Activated T-helper 1 cell treated with anti-CD3 and anti-CD28 coated beads, Interleukin-12 subunit alpha, Interleukin-12 subunit beta, Interleukin-2, Interleukin-4 antibody, amounts not matched to agents 30 ng/mL and 10 ng/mL and 1 ng/mL, durations not matched to agents 14 hours and 24 hours and 36 hours (primary cell): ENCODE measurements around the gene ARPP19. TPM values are rescaled to one million over a fixed set of nuclear protein-coding genes. Genes with fewer than 3 reads are reported as not detected.

Source experiments
- DNase-seq: peaks from one replicate; pipeline ENCODE4 v3.0.0; 2021; ENCODE audit warnings: low spot score
- H3K27ac Mint-ChIP-seq: one replicate; pipeline ENCODE4 v1.8.0; 2021; ENCODE audit warnings: mild to moderate bottlenecking, mixed read lengths
- H3K27me3 Mint-ChIP-seq: one replicate; pipeline ENCODE4 v1.8.0; 2022; ENCODE audit warnings: mild to moderate bottlenecking, moderate library complexity, mixed read lengths; ENCODE audit not compliant: insufficient read depth
- H3K36me3 Mint-ChIP-seq: one replicate; pipeline ENCODE4 v1.8.0; 2021; ENCODE audit warnings: low read depth, mixed read lengths
- H3K4me1 Mint-ChIP-seq: one replicate; pipeline ENCODE4 v1.8.0; 2021; ENCODE audit warnings: low read depth, mixed read lengths
- H3K4me3 Mint-ChIP-seq: one replicate; pipeline ENCODE4 v1.8.0; 2021; ENCODE audit warnings: mild to moderate bottlenecking, moderate library complexity, mixed read lengths
- H3K9me3 Mint-ChIP-seq: one replicate; pipeline ENCODE4 v1.8.0; 2021; ENCODE audit warnings: mixed read lengths
- intact Hi-C: fragments of 100-400 bp; cut with micrococcal nuclease; formaldehyde crosslinking; loops from one replicate; pipeline ENCODE4 v1.15.1; 2024
- total RNA-seq: library from RNA; stranded (reverse); gene quantifications from 2 replicates; pipeline ENCODE4 v1.2.3, GENCODE V29; 2022

The ARPP19 gene
- total RNA-seq, 1 donor from 2014 or later = 195 TPM

DNA sequence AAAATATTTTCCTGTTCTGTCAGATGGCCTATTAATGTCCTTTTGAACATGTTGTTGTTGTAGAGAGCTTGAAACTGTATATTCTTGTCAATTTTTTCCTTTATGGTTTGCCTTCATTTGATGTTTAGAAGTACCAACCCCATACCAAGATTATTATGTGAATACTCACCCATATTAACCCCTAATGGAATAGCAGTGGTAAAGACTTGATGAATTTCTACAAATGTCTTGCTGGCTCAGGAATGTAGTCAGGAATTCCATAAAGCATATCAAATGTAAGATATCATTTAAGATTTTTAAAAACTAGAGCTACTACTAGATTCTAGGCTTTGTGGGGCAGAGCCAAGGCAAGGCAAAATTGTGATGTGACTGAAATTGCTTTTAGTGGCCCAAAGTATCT lies 70.1 kb downstream of the ARPP19 start:
- Mint-ChIP-seq H3K4me3 (no peak overlapping the region), H3K27me3 (no peaks in the 10 kb centered on the region), H3K4me1 (peaks cover 23% of the 10 kb centered on the region), H3K36me3 (peaks cover 2% of the 10 kb centered on the region), H3K27ac (no peak overlapping the region), H3K9me3 (no peaks in the 10 kb centered on the region)
- no peak for DNase-seq
- intact Hi-C loops = no loop called here

Other genes with a start within 250 kb of the ARPP19 start
- gene MYO5A, start 40.1 kb downstream of the ARPP19 start, total RNA-seq = 26.2 and 27.8 TPM in 2 replicates
- gene ATOSA, start 110.4 kb upstream of the ARPP19 start, total RNA-seq = 14.8 and 16.5 TPM in 2 replicates
- not detected in 2 replicates for gene ONECUT1, start 221.3 kb upstream of the ARPP19 start, total RNA-seq